Neutrophil (primary cell): ENCODE measurements around the gene SETD5.
A peak's percentile ranks its signal among the peaks of the same experiment; 100 is the strongest.

Experiments used
- H3K27ac ChIP-seq: fragments of 200-600 bp; sonication (generic); 2 replicates; pipeline ENCODE4 v1.5.1; 2016; ENCODE audit warnings: mild to moderate bottlenecking, moderate library complexity
- H3K27me3 ChIP-seq: fragments of 200-600 bp; sonication (generic); 2 replicates; pipeline ENCODE4 v1.6.0; 2016; ENCODE audit warnings: mild to moderate bottlenecking
- H3K36me3 ChIP-seq: fragments of 200-600 bp; sonication (generic); 2 replicates; pipeline ENCODE4 v1.5.1; 2017
- H3K4me1 ChIP-seq, 2 experiments: fragments of 200-600 bp in 1 of 2; sonication (generic) in 1 of 2; 1 replicate in 1 of 2; 2 replicates in 1 of 2; pipeline versions ENCODE4 v1.5.1 to v1.6.1; 2013 to 2016; ENCODE audit warnings: low read depth in 1 of 2, low read length in 1 of 2, mild to moderate bottlenecking in 1 of 2, moderate library complexity in 1 of 2; ENCODE audit not compliant: control insufficient read depth in 1 of 2, insufficient read depth in 1 of 2
- H3K4me3 ChIP-seq, 2 experiments: fragments of 200-600 bp in 1 of 2; sonication (generic) in 1 of 2; 1 replicate in 1 of 2; 2 replicates in 1 of 2; pipeline ENCODE4 v1.5.1; 2013 to 2016; ENCODE audit warnings: low read depth in 1 of 2, low read length in 1 of 2, mild to moderate bottlenecking in 1 of 2, moderate library complexity in 1 of 2
- H3K9me3 ChIP-seq: fragments of 200-600 bp; sonication (generic); 2 replicates; pipeline ENCODE4 v1.5.1; 2016
- TF ChIP-seq, protein P1 (sequence below): fragments of 200-600 bp; sonication (generic); IDR thresholded peaks from 2 replicates; pipeline ENCODE4 v1.5.1; 2016; ENCODE audit warnings: antibody characterized with exemption

The SETD5 gene

DNA sequence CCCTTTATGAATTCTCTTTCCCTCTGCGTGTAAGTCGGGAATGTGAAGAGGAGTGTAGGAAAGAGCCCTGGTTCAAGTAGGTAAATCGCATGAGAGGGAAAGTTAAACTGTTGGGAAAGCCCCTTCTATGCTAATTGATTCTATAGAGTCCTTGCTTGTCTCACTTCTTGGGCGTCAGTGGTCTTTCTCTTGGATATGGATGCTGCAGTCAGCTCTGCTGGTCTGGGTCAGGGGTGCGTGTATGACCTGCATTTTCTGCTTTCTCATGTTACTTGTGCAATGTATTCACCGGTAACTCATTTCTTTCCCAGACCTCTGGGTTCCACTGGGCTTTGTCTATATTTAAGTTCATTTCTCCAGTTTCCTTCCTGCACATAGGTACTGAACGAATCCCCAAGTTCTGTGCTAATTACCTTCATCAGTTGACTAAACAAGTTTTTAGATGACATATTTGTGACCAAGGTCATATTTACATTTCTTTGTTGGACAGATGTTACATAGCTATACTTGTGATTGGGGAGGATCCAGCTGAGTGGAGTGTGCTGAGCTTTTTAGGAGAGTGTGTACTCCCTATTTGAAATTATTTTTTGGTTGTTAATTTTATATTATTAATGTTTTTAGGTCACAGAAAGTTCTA lies 1.4 kb downstream of the SETD5 start:
- Histone ChIP-seq H3K27me3 (no peaks in the 10 kb centered on the region), H3K27ac (peak overlapping the region; percentile 99), H3K36me3 (no peaks in the 10 kb centered on the region), H3K9me3 (no peaks in the 10 kb centered on the region), H3K4me3 (peak overlapping the region; percentile 87 to 93), H3K4me1 (peaks cover 66 to 67% of the 10 kb centered on the region in 2 experiments)
- TF ChIP-seq, protein P1, sequence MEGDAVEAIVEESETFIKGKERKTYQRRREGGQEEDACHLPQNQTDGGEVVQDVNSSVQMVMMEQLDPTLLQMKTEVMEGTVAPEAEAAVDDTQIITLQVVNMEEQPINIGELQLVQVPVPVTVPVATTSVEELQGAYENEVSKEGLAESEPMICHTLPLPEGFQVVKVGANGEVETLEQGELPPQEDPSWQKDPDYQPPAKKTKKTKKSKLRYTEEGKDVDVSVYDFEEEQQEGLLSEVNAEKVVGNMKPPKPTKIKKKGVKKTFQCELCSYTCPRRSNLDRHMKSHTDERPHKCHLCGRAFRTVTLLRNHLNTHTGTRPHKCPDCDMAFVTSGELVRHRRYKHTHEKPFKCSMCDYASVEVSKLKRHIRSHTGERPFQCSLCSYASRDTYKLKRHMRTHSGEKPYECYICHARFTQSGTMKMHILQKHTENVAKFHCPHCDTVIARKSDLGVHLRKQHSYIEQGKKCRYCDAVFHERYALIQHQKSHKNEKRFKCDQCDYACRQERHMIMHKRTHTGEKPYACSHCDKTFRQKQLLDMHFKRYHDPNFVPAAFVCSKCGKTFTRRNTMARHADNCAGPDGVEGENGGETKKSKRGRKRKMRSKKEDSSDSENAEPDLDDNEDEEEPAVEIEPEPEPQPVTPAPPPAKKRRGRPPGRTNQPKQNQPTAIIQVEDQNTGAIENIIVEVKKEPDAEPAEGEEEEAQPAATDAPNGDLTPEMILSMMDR = no peak

DNA sequence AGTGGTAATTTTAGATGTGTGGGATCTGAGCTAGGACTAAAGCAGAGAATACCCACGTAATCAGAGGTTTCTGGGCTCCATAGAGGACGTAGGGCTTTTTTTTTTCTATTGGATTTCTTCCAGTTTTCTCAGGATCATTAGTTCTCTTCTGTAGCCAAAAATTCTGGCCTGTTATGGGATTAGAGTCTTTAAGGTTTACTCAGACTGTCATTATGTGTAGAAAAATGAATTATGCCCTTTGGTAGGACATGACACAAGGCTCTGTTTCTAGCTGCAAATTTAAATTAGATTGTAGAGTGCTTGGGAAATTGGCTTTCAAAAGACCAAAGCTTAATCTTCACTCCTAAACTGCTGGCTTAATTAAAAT lies 1.9 kb downstream of the SETD5 start:
- Histone ChIP-seq H3K9me3 (no peaks in the 10 kb centered on the region), H3K27ac (peak overlapping the region; percentile 99), H3K4me3 (peak overlapping the region; percentile 87 to 93), H3K4me1 (peaks cover 61 to 62% of the 10 kb centered on the region in 2 experiments), H3K36me3 (no peaks in the 10 kb centered on the region), H3K27me3 (no peaks in the 10 kb centered on the region)
- TF ChIP-seq, protein P1 = no peak

DNA sequence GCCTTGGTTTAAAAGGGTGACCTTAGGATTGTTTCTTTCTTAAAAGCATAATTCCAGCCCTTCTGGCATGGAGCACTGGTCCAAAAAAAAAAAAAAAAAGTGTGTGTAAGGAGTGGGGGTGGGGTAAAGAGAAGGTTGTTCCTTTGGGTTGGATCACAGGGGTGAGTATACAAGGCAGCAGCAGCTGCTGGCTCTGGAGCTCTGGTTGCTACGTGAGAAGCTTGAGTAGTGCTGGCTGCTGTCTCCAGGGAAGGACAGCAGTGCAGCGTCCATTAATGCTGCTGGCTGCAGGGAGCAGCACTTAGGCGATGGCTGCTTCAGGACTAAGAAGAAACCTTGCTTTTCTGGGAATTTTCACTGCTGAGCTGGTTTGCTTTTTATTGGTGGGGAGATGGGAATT lies 2.3 kb downstream of the SETD5 start:
- Histone ChIP-seq H3K4me1 (peaks cover 57 to 58% of the 10 kb centered on the region in 2 experiments), H3K4me3 (peak overlapping the region; percentile 87 to 93), H3K27ac (peak overlapping the region; percentile 99)

DNA sequence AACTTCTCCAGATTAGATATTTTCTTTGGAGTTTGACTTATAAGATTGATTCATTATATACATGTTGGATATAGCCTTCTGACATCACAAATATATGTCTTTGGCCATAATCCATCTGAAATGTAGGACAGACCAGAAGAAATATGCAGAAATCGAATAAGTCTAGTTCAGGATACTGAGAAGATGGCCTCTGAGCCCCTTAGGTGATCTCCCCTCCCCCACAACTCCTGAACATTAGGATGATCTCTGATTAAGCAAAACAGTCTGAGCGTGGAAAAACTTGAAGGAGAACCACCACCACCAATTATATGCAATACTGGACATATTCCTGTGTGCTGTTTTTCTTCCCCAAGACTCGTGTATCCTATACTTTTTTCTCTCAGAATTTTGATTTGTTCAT lies 3.2 kb downstream of the SETD5 start:
- TF ChIP-seq, protein P1 = no peak
- Histone ChIP-seq H3K36me3 (no peaks in the 10 kb centered on the region), H3K4me3 (no peak overlapping the region), H3K27ac (no peak overlapping the region), H3K4me1 (peaks cover 48 to 49% of the 10 kb centered on the region in 2 experiments), H3K27me3 (no peaks in the 10 kb centered on the region), H3K9me3 (no peaks in the 10 kb centered on the region)

More for the DNA sequence above, 2.3 kb downstream of the SETD5 start:
- TF ChIP-seq, protein P1 = no peak
- H3K36me3 ChIP-seq = no peaks in the 10 kb centered on the region
- no peaks in the 10 kb centered on the region for H3K9me3 ChIP-seq
- H3K27me3 ChIP-seq = no peaks in the 10 kb centered on the region

DNA sequence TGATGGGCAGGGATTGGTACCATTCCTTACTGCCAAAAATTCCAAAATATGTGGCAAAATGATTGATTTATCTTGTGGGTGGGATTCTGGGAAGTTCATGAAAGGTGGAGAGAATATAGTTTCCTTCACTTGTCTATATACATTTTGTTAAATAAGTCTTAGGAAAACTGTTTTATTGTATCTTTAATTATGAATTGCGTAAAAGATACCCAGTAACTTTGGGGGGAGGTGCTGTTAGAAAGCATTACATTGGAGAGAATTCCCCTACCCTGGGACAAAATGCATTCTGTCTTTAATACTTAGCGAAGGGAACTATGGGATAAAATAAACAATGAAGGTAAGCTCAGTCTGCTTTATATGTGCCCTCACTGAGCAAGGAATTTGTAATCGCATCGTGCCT lies 4.6 kb downstream of the SETD5 start:
- Histone ChIP-seq H3K9me3 (no peaks in the 10 kb centered on the region), H3K4me3 (no peak overlapping the region), H3K27ac (no peak overlapping the region), H3K27me3 (no peaks in the 10 kb centered on the region), H3K36me3 (no peaks in the 10 kb centered on the region), H3K4me1 (peaks cover 41 to 44% of the 10 kb centered on the region in 2 experiments)
- TF ChIP-seq, protein P1 = no peak
